H1 (cell line): ENCODE data around the gene RALY. TPM values are rescaled to one million over a fixed set of nuclear protein-coding genes. Genes with fewer than 3 reads are reported as not detected.

Experiments used
- CBX8 ChIP-seq: fragments of 300-800, 300-1000 bp; sonication (generic); IDR thresholded peaks from 2 replicates; pipeline ENCODE4 v1.7.1; 2016; ENCODE audit warnings: low read depth, low read length, borderline replicate concordance
- CEBPB ChIP-seq: IDR thresholded peaks from 2 replicates; pipeline ENCODE4 v1.6.1; 2012; ENCODE audit warnings: low read depth, low read length
- CHD7 ChIP-seq: fragments of 300-600 bp; sonication (generic); IDR thresholded peaks from 2 replicates; pipeline ENCODE4 v1.7.1; 2012; ENCODE audit warnings: low read length, moderate library complexity, mild to moderate bottlenecking, inconsistent platforms; ENCODE audit not compliant: insufficient replicate concordance
- CREB1 ChIP-seq: IDR thresholded peaks from 2 replicates; pipeline ENCODE4 v1.6.1; 2012; ENCODE audit warnings: inconsistent platforms
- HDAC6 ChIP-seq: IDR thresholded peaks from one replicate; pipeline ENCODE4 v1.7.1; 2012; ENCODE audit warnings: low read depth, mild to moderate bottlenecking, inconsistent platforms, low read length, moderate library complexity
- PHF8 ChIP-seq: fragments of 200-600 bp; sonication (generic); conservative IDR thresholded peaks from 2 replicates; pipeline ENCODE4 v1.7.1; 2012; ENCODE audit warnings: low read depth, mild to moderate bottlenecking, inconsistent platforms, low read length, moderate library complexity
- SIX5 ChIP-seq: IDR thresholded peaks from 2 replicates; pipeline ENCODE4 v1.6.1; 2011; ENCODE audit warnings: mild to moderate bottlenecking, low read depth, low read length
- polyA plus RNA-seq, 7 experiments: library from polyadenylated mRNA; depleted of rRNA in 3 of 7; stranded (reverse) in 5 of 7; unstranded in 2 of 7; fragments of >200 nt in 5 of 7; fragments of 200-250 nt in 2 of 7; gene quantifications; 1 replicate in 5 of 7; 2 replicates in 1 of 7; 4 replicates in 1 of 7; pipeline versions ENCODE4 v1.2.1 to v1.2.3, GENCODE V29; 2011 to 2013; ENCODE audit warnings: missing spikeins in 2 of 7, mixed read lengths in 2 of 7
- total RNA-seq: library from RNA; stranded (reverse); fragmentation: NEBNext Ultra II Directional; extraction: Animal tissue kit (Norgen Biotek cat#: 25700); gene quantifications from 2 replicates; pipeline ENCODE4 v1.2.1, GENCODE V29; 2021

The RALY gene
- total and polyA plus RNA-seq, 2 of the 8 experiments (the other 6 are each of a cell fraction or from before 2014, with no cell fraction given): 133 to 148 TPM

- no peak for TF ChIP-seq CHD7
- no peak for TF ChIP-seq CBX8
- no peak for TF ChIP-seq HDAC6
- TF ChIP-seq CEBPB: no peak
- TF ChIP-seq SIX5: no peak
- no peak for TF ChIP-seq PHF8
- TF ChIP-seq CREB1: no peak
Measured at GRCh38 chr20:34102342-34102741, 108.6 kb downstream of the RALY start (continued).
